Cardiac septum (tissue), 1 donor: ENCODE data around the gene CACNA1C. TPM values are rescaled to one million over a fixed set of nuclear protein-coding genes. Genes with fewer than 3 reads are reported as not detected.

Experiments
- DNase-seq: peaks from one replicate; pipeline ENCODE4 v3.0.0-alpha.2; 2020; ENCODE audit warnings: low spot score
- intact Hi-C: fragments of 100-400 bp; cut with DNase I; formaldehyde crosslinking; loops from one replicate; pipeline ENCODE4 v1.14.0; 2022
- long read RNA-seq: library from polyadenylated mRNA; unstranded; transcript quantifications from one replicate; pipeline ENCODE4 v2.0.0, GENCODE V29; 2021
- total RNA-seq: library from RNA; stranded (reverse); fragmentation: NEBNext Ultra II Directional; extraction: Animal tissue kit (Norgen Biotek cat#: 25700); gene quantifications from one replicate; pipeline ENCODE4 v1.2.1, GENCODE V29; 2021
- donor health status: DM: no; HTN: no; CAD: no.

The CACNA1C gene
- total RNA-seq = 182 TPM
- long read RNA-seq, partial matches to known transcripts = 77 of 360 reads
- long read RNA-seq, other reads (novel, unspliced or antisense) = 283 of 360 reads

- no peak for DNase-seq
- intact Hi-C loops = no loop called here
These were observed at the start of gene CACNA1C for GRCh38 chr12:2052826-2053678. Gene CACNA1C, plus strand, starts transcription at chr12:2052987. Its CDS starts 576 bp downstream, at chr12:2053563.

DNA sequence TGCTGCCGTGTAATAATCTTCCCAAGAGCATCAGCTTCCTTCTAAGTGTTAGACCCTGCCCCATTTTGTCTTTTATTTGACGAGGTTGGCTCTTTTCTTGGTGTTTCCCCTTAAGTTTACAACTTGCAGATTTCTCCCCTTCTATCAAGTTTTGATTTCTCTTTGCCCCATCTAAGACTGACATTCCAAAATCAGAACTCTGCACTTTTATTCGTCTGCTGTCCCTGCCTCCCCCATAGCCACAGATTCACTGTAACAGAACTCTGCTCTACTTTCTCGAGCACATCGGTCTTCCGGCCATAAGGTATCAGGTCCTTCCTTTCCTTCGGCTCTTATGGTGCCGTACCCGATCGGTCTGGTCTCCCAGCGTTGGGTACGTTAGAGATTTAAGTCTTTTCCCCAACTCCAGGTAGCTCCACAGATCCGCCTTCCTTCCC lies 49.1 kb upstream of the CACNA1C start:
- DNase-seq = no peak
- intact Hi-C loops = no loop called here

DNA sequence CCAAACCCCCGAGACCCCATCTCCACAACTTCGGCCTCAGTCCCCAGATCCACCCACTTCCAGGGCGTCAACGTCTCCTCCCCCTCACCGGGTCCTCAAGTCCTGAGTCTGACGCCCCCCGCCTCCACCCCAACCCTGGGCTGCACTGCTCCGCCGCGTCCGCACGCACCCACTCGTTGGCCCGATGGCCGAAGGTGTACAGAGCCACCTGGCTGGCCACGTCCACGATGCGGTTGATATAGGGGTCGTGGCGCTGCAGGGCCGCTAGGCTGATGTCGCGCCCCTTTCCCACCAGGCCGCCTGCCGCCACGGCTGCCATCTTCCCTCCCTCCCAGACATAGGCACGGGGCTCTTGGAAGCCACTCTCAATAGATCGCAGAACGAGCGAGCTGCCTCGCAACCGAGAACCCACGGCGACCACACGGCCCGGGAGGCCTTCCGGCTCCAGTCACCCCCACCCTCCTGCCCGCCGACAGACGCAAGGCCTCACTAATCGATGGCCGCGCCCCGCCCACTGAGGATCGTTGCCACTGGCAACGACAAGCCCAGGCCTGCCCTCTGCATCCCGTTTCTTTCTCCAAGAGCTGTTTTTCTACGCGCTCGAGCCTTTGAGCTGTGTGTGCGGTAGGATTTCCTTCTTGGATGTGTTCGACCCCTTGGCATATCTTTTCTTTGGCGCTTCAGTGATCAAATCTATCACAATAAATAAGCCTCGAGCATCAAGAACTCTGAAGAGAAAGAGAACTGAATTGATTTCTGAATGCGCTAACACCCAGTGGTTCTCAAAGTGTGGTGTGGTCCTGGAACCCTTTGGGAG lies 48.5 kb upstream of the CACNA1C start, which contains the start of gene DCP1B:
DCP1B (minus strand) TSS at position 345 of the 817 bp plus-strand sequence; CDS start at position 319, 26 bp downstream.
- intact Hi-C loops = no loop called here

GRCh38 chr12:2008677-2009076 lies 44.1 kb upstream of the CACNA1C start:
- intact Hi-C loops = no loop called here
- DNase-seq = no peak

More for the DNA sequence above, 48.5 kb upstream of the CACNA1C start, which contains the start of gene DCP1B:
- DNase-seq = peak; percentile 96

DNA sequence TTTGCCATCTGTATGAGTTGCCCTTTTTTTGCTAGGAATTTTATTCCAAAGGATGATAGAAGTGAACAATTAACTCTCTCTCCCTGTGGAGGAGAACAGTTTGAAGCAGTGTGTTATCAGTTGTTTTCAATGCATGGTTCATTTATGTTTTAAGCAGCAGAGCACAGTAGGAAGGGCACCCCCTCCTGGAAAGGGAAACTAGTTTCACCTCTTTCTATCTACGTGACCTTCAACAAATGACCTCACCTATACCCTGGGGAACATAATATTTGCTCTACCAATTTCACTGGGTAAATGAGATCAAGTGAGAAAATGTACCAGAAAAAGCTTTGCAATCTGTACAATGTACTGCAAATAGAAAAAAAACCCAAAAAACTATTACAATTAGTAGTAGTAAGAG lies 43.2 kb upstream of the CACNA1C start:
- intact Hi-C loops = no loop called here

DNA sequence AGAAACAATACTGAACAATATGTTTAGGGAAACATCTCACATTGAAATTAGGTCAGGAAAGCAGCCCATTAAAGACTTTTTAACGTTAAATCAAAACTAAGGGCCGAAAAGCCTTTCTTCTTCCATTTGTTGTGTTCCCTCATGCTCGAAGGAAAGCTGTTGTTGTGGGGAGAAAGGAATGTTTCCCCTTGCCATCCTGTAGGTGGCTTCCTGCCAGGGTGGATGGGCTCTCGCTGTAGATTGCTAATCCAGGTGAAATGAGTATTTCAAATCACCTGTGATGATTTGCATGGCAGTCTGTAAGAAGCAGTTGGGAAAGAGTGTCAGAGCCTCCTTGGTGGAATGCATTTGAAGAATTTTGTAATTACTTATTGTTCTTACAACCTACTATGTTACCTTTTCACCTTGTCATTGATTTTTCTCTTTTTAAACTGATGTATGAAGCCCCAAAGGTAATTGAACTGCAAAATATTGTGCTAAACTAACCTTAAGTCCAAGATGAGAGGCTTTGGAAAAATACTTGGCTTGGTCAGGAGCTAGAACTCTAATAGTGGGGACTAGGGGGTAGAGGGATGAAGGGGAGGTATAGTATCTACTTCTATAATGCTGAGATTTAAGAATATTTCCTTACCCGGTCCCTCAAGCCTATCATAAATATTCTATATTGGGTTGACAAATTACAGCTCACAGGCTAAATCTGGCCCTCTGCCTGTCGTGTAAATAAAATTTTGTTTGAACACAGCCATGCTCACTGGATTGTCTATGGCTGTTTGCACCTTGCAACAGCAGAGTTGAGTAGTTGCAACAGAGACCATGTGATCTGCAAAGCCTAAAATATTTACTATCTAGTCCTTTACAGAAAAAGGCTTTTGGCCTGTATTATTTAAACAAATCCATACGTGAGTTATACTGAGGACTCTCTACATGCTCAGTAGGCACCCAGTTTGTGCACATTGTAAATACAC lies 40.9 kb upstream of the CACNA1C start:
- no peak for DNase-seq
- intact Hi-C loops = no loop called here

More for the DNA sequence above, 43.2 kb upstream of the CACNA1C start:
- DNase-seq = no peak

DNA sequence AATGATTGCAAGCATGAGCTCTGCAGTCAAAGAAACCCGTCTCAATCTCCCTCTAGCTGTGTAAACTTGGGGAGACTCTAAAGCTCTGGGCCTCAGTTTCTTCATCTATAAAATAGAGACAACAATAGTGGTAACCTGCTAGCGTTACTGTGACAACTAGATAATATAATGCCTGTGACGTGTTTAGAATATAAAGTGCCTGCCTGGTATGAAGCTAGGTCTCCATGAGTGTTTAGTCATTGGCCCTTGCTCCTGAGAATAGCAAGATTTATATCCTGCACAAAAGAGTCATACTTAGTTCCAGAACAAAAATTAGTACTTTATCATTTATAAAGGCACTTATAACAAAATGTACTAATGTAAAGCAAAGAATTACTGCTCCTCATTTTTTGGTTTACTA lies 39.7 kb upstream of the CACNA1C start:
- no peak for DNase-seq
- intact Hi-C loops = no loop called here

DNA sequence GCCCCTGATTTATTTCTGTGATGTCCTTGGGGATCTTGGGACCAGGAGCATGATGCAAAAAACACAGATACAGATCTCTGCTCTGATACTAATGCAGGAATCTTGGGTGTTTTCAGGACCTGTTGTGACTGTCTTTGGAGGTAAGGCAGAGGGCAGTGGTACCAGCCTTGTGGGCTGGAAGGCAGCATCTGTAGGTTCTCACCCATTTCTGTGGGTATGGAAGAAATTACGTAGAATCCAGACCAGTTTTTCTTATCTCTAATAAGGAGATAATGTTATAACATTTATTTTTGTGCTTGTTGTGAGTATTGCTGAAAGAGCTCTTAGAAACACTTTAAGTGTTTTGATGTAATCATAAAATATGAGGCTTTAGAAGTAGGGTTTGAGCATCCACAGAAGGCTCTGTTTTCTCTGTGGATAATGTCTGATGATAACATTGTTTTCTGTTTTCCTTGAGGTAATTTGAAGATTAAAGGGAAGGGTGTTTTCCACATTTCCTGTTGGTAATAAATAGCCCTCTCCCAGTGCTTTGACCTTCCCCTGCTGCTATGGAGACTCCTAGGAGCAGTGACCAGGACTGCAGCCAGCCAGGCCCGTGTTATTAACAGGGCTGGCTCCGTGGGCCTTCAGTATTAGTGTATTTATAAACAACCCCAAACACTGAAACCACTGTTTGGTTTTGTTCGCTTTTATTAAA lies 39.1 kb upstream of the CACNA1C start:
- no peak for DNase-seq
- intact Hi-C loops = no loop called here

DNA sequence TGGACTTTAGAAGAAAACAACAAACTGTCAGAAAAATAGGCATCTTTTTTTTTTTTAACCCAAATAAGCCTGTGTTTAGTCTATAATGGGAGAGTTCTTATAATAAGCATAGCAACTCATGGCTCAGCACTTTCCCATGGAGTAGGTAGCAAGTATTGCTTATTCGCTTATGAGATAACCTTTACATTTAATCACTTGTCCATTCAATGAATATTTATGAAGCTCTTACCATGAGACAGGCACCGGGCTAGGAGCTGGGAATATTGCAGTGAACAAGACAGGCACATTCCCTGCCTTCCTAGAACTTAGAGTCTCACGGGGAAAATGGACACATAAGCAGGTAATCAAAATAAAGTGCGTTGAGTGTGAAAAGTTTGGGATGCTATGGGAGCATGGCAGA lies 38.6 kb upstream of the CACNA1C start:
- intact Hi-C loops = no loop called here
- DNase-seq = no peak

DNA sequence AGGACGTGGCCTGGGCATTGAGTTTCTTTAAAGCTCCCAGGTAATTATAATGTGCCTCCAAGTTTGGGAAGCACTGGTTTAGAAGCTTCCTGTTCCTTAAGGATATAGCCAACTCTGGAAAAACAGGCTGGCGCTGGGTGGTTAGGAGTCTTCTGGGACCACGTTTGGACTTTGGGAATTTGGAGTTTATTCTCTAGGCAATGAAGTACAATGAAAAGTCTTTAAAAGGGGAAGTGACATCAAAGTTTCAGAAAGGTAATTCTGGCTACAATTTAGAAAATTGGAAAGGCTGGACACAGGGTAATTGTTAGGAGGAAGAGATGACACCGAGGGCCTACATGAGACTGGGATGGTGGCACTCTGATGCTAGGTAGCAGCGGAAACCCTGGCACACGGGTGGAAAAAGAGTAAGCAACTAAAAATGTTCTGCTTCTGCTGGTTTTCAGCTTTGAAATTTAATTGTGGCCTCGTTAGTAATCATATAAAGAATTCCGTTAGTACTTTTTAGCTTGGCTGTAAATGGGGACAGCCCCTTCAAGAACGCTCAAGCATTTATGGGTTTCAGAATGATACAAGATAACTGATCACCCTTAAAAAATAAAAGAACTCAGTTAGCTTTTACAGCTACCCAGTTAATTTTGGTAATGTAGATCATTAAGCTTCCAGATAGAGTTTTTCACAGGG lies 35.8 kb upstream of the CACNA1C start:
- DNase-seq = no peak
- intact Hi-C loops = no loop called here

DNA sequence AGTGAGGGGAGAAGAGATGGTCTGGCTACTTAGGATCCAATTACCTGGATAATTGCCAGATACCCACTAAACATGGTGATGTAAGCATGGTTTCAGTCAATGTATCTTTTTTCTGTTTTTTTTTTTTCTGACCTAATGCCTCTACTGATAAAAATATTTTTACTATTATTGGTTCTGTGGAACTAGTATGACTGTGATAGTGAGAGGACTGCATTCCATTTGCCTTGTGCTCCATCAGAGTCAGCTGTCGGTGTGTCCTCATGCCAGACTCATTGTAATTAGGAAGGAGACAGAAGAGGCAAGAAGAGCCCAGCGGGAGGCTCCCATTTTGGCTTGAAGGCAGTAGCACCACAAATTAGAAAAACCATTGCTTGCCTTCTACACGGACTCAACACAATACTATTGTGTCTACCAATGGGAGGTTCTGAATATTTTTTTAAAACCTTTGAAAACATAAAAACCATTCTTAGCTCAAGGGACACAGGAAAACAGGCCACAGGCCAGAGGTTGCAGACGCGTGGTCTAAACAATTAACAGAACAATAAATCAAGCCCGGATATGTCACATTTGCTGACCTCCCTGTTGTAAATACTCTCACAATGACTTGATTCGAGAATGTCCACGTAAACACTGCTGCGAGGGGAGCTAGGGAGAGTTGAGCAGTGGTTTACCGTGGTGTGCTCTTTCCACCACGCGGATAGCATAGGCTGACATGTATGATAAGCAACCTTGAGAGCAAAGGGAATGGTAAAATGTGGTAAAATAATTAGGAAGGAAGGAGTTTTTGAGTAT lies 35.0 kb upstream of the CACNA1C start:
- DNase-seq = no peak
- intact Hi-C loops = no loop called here

DNA sequence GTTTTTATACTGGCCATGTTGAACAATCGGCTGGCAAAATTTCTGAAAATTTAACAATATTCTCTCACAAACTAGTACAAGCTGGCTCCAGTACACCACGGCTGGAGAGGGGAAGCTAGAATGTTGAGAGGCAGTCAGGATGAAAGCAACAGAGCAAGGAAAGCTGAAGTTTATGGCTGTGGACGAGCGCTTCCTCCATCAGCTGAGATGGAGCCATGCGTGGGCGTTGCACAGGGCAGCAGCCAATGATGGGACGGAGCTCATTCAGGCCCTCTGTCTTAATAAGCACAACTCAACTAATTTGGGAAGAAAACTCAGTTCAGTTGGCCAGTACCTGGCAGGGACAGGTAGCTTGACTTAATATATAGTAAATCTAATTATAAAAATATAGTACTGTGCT lies 34.4 kb upstream of the CACNA1C start:
- intact Hi-C loops = no loop called here
- no peak for DNase-seq

GRCh38 chr12:2019126-2019525 lies 33.7 kb upstream of the CACNA1C start:
- intact Hi-C loops = no loop called here
- no peak for DNase-seq

- intact Hi-C loops = no loop called here
- no peak for DNase-seq
These were observed 32.3 kb upstream of the CACNA1C start for GRCh38 chr12:2020511-2020910.

DNA sequence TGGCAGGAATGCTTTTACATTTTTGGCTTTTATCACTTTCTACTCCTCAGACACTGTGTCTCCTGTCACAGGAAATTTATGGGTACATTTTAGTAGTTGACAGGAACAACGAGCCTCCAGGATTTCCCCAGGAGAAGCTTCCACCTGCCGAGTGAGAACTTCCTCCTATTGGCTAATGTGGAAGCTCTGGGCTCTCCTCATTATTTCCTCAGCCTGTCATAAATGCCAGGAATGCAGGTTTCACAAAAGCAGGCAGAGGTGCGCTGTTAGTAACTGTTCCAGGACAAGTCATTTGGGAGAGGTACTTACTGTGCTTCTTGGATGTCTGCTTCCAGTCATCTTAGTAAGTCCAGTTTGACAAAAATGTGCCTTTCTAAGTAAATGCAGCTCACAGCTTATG lies 29.4 kb upstream of the CACNA1C start:
- no peak for DNase-seq
- intact Hi-C loops = no loop called here

GRCh38 chr12:2027351-2027750 lies 25.4 kb upstream of the CACNA1C start:
- DNase-seq = no peak
- intact Hi-C loops = no loop called here

DNA sequence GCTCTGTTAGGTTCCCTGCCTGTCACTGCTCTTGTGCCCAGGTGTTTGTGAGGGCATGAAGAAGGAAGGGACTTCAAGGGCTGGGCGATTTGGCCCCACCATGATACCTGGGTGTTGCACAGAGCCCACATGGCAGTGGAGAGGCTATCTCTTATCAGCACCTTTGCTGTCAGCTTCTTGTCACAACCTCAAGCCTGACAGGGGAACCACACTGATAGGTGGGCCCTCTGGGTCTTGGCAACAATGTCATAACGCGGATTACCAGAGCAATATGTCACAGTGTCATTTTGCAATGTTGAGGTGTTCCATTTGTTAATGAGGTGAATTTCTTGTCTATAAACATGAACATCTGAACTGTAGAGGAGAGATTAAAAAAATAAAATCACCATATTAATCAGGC lies 22.9 kb upstream of the CACNA1C start:
- DNase-seq = no peak
- intact Hi-C loops = loop anchor here (5.0 to 10.0 kb wide), 2 partner anchors 38 to 375 kb away; no protein-coding TSS in a partner anchor
